Heart left ventricle (tissue), 16 donors: ENCODE data around the gene TGFB2. TPM values are rescaled to one million over a fixed set of nuclear protein-coding genes. Genes with fewer than 3 reads are reported as not detected.
A peak's percentile ranks its signal among the peaks of the same experiment; 100 is the strongest.

Source experiments
- ATAC-seq, 4 donors: fragments of 200-7000 bp; cut with Tn5 transposase; one replicate each; pipeline ENCODE4 v1.9.1; 2020 to 2022; ENCODE audit warnings: moderate library complexity in 4 of 4, mild to moderate bottlenecking in 3 of 4, moderate number of reproducible peaks in 1 of 4
- DNase-seq, 5 donors: peaks; one replicate each; pipeline ENCODE4 v3.0.0-alpha.2; 2020
- H3K27ac ChIP-seq, 12 donors: fragments of 200-600 bp; sonication (generic) in 4 of 12; one replicate each; pipeline versions ENCODE4 v1.5.0 to v1.8.0; 2016 to 2022; ENCODE audit warnings: mild to moderate bottlenecking in 2 of 12
- H3K27me3 ChIP-seq, 9 donors: fragments of 200-600 bp; sonication (generic) in 2 of 9; one replicate each; pipeline versions ENCODE4 v1.5.1 to v1.8.0; 2016 to 2022; ENCODE audit warnings: mild to moderate bottlenecking in 3 of 9
- H3K36me3 ChIP-seq, 9 donors: fragments of 200-600 bp; sonication (generic) in 2 of 9; one replicate each; pipeline versions ENCODE4 v1.5.0 to v1.8.0; 2018 to 2022; ENCODE audit warnings: mild to moderate bottlenecking in 2 of 9
- H3K4me1 ChIP-seq, 12 donors: fragments of 200-600 bp; sonication (generic) in 4 of 12; one replicate each; pipeline versions ENCODE4 v1.5.0 to v1.8.0; 2016 to 2022; ENCODE audit warnings: mild to moderate bottlenecking in 3 of 12
- H3K4me3 ChIP-seq, 12 donors: fragments of 200-600 bp; sonication (generic) in 4 of 12; one replicate each; pipeline versions ENCODE4 v1.5.0 to v1.8.0; 2017 to 2022; ENCODE audit warnings: mild to moderate bottlenecking in 9 of 12, moderate library complexity in 4 of 12
- H3K9me3 ChIP-seq, 12 donors: fragments of 200-600 bp; sonication (generic) in 4 of 12; one replicate each; pipeline versions ENCODE4 v1.5.0 to v1.8.0; 2016 to 2022; ENCODE audit warnings: mild to moderate bottlenecking in 1 of 12
- POLR2A ChIP-seq, 2 donors: fragments of 450-650 bp; IDR thresholded peaks; one replicate each; pipeline ENCODE4 v1.6.1; 2017; ENCODE audit warnings: antibody characterized with exemption in 2 of 2, mild to moderate bottlenecking in 2 of 2, moderate library complexity in 2 of 2
- WGBS, 4 donors: extraction: QIAGEN DNeasy Blood & Tissue Kit in 2 of 4; methylation state at CpG; one replicate each; pipeline versions ENCODE4 v1.1.5 to v1.1.7; 2013 to 2018; 5-methylcytosine and 5-hydroxymethylcytosine counted together
- intact Hi-C, 10 donors: fragments of 100-400 bp; cut with DNase I; formaldehyde crosslinking; loops; one replicate each; pipeline versions ENCODE4 v1.11.1 to v1.14.2; 2022
- polyA plus RNA-seq, 2 donors: library from polyadenylated mRNA; stranded (reverse); fragments of 200-250 nt; gene quantifications; one replicate each; pipeline ENCODE4 v1.2.3, GENCODE V29; 2013
- total RNA-seq, 9 donors: library from RNA; depleted of rRNA in 2 of 9; stranded (reverse); fragments of >200 nt in 2 of 9; fragmentation: NEBNext Ultra II Directional in 3 of 9; extraction: Animal tissue kit (Norgen Biotek cat#: 25700) in 3 of 9; gene quantifications; one replicate each; pipeline versions ENCODE4 v1.1.0 to v1.2.4, GENCODE V29; 2016 to 2023
- TF ChIP-seq, protein P1 (sequence below), 12 donors: fragments of 200-600 bp; sonication (generic) in 4 of 12; IDR thresholded peaks; one replicate each; pipeline versions ENCODE4 v1.5.0 to v1.8.0; 2018 to 2022; ENCODE audit warnings: antibody characterized with exemption in 12 of 12, mild to moderate bottlenecking in 5 of 12
- donor health status: ischemic (EF 13 %, LVEDD 7.1; RV severe dilation, severe dysfunction).
- donor health status: healthy with polysubstance abuse.
- donor health status: DM: no; HTN: yes; CAD: no.
- donor health status: DM: no; HTN: no; CAD: no.
- donor health status: ischemic (EF 25% LVEDD 6.9; RV normal size, moderate dysfunction).
- donor health status: ischemic (EF 25% LVEDD 5.7; RV mildly dilated, moderate dysfunction).
- donor health status: healthy.
- donor health status: DM: yes; HTN: yes; CAD: no.
- donor health status: ischemic (EF 35%, LVEDD 5.7; RV mildly dilated, moderate dysfunction).
- donor health status: nonischemic (EF 11% LVEDD 7.7; RV severe dilation, severe dysfunction).
- donor health status: DM: yes; HTN: yes; CAD: no.
- donor health status: PGD.
- donor health status: ischemic (EF 29% LVEDD 5.4; RV normal size, mild dysfunction).
- donor health status: nonischemic (EF 23%, LVEDD 6.1; RV moderate dilation, normal function).

Gene TGFB2
- total and polyA plus RNA-seq, 11 donors: 0.76 to 23.6 (median 5.5) TPM

DNA sequence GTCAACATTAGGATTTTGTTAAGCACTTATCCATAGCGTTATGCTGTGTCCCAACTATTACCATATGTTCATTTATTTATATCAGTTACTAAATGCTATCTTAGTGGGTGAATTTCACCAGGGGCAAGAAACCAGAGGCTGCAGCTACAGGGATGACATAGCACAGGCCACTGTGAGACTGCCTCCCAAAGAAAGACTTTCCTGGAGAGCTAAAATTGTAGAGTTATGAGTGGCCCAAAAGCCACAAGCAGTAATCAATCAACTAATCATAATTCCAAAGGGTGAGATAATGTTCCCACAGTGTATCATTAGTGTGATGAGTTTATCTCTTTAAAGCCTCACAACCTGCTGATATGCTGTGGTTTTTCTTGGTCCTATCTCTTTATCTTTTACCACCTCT lies 3.8 kb upstream of the TGFB2 start:
- intact Hi-C loops: loop anchor here in 6 of 10 donors (5.0 to 10.0 kb wide), 7 partner anchors 123 to 1313 kb away; partner anchors contain the start of gene LYPLAL1 (in 4 of the 6)
- WGBS, 4 donors: 88 to 96% (median 91%) methylated on average over 1 of the region's 1 CpG
- TF ChIP-seq, protein P1, sequence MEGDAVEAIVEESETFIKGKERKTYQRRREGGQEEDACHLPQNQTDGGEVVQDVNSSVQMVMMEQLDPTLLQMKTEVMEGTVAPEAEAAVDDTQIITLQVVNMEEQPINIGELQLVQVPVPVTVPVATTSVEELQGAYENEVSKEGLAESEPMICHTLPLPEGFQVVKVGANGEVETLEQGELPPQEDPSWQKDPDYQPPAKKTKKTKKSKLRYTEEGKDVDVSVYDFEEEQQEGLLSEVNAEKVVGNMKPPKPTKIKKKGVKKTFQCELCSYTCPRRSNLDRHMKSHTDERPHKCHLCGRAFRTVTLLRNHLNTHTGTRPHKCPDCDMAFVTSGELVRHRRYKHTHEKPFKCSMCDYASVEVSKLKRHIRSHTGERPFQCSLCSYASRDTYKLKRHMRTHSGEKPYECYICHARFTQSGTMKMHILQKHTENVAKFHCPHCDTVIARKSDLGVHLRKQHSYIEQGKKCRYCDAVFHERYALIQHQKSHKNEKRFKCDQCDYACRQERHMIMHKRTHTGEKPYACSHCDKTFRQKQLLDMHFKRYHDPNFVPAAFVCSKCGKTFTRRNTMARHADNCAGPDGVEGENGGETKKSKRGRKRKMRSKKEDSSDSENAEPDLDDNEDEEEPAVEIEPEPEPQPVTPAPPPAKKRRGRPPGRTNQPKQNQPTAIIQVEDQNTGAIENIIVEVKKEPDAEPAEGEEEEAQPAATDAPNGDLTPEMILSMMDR (IDR thresholded peaks at IDR 0.05): no peak
- TF ChIP-seq POLR2A (IDR thresholded peaks at IDR 0.05): no peak

DNA sequence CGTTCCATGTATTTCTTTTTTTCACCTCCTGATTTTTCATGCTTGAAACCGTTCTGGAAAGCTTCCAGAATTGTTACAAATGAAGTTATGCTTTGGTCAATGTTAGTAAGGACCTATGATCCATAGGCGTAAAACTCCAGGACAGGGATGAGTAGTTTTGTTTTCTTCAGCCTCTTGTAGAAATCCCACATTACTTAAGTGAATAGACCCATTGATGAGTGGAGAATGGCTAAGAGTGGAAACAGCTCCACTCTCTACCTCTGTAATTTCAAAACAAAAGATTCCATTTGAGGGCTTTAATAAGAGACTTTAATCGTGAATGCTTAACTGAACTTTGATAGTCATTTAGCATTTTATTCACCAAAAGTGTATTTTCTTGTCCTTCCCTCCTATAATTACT lies 3.0 kb upstream of the TGFB2 start:
- DNase-seq (no peak), ATAC-seq (no peak)
- WGBS, 4 donors: 91 to 95% (median 94%) methylated on average over 4 of the region's 4 CpGs
- H3K36me3 ChIP-seq: no peaks in the 10 kb centered on the region
- H3K27ac ChIP-seq: no peak overlapping the region
- H3K4me3 ChIP-seq: no peak overlapping the region
- H3K4me1 ChIP-seq: peaks cover 0 to 19% (median 3%) of the 10 kb centered on the region in 12 donors
- H3K9me3 ChIP-seq: no peaks in the 10 kb centered on the region
- TF ChIP-seq, protein P1 (IDR thresholded peaks at IDR 0.05): no peak
- no peak for TF ChIP-seq POLR2A (IDR thresholded peaks at IDR 0.05)
- intact Hi-C loops: loop anchor here in 6 of 10 donors (5.0 to 10.0 kb wide), 7 partner anchors 123 to 1313 kb away; partner anchors contain the start of gene LYPLAL1 (in 4 of the 6)
- H3K27me3 ChIP-seq: peaks cover 0 to 5% (median 0%) of the 10 kb centered on the region in 9 donors

More for the DNA sequence above, 3.8 kb upstream of the TGFB2 start:
- Histone ChIP-seq H3K4me3 (no peak overlapping the region), H3K27me3 (peaks cover 0 to 5% (median 0%) of the 10 kb centered on the region in 9 donors), H3K27ac (no peak overlapping the region), H3K9me3 (no peaks in the 10 kb centered on the region), H3K36me3 (no peaks in the 10 kb centered on the region), H3K4me1 (peaks cover 0 to 12% (median 2%) of the 10 kb centered on the region in 12 donors)
- DNase-seq: no peak
- no peak for ATAC-seq

DNA sequence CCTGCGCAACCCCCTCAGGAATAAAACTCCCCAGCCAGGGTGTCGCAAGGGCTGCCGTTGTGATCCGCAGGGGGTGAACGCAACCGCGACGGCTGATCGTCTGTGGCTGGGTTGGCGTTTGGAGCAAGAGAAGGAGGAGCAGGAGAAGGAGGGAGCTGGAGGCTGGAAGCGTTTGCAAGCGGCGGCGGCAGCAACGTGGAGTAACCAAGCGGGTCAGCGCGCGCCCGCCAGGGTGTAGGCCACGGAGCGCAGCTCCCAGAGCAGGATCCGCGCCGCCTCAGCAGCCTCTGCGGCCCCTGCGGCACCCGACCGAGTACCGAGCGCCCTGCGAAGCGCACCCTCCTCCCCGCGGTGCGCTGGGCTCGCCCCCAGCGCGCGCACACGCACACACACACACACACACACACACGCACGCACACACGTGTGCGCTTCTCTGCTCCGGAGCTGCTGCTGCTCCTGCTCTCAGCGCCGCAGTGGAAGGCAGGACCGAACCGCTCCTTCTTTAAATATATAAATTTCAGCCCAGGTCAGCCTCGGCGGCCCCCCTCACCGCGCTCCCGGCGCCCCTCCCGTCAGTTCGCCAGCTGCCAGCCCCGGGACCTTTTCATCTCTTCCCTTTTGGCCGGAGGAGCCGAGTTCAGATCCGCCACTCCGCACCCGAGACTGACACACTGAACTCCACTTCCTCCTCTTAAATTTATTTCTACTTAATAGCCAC lies 696 bp downstream of the TGFB2 start:
- intact Hi-C loops: loop anchor here in 8 of 10 donors (5.0 to 10.0 kb wide), 11 partner anchors 116 to 1309 kb away; partner anchors contain the start of gene LYPLAL1 (in 4 of the 8)
- no peaks in the 10 kb centered on the region for H3K36me3 ChIP-seq
- H3K4me1 ChIP-seq: peaks cover 0 to 43% (median 11%) of the 10 kb centered on the region in 12 donors
- ATAC-seq (peak; percentile 59 to 86 (median 78)), DNase-seq (peak; percentile 61 to 84 (median 70))
- TF ChIP-seq POLR2A (IDR thresholded peaks at IDR 0.05): no peak
- TF ChIP-seq, protein P1 (IDR thresholded peaks at IDR 0.05): peak in 6 of 12 donors; percentile 1 to 23 (median 8)
- H3K27ac ChIP-seq: peak overlapping the region; percentile 42 to 91 (median 82)
- WGBS, 4 donors: 0 to 1% (median 1%) methylated on average over 33 to 64 of the region's 64 CpGs
- H3K27me3 ChIP-seq: peaks cover 0 to 5% (median 0%) of the 10 kb centered on the region in 9 donors
- H3K4me3 ChIP-seq: peak overlapping the region; percentile 56 to 87 (median 68)
- no peaks in the 10 kb centered on the region for H3K9me3 ChIP-seq
